ENCODE data around the gene KIF26A. TPM values are rescaled to one million over a fixed set of nuclear protein-coding genes. Genes with fewer than 3 reads are reported as not detected.

The KIF26A gene
- total RNA-seq, 2 experiments from 2014 or later: 0.89 to 0.94 TPM

DNA sequence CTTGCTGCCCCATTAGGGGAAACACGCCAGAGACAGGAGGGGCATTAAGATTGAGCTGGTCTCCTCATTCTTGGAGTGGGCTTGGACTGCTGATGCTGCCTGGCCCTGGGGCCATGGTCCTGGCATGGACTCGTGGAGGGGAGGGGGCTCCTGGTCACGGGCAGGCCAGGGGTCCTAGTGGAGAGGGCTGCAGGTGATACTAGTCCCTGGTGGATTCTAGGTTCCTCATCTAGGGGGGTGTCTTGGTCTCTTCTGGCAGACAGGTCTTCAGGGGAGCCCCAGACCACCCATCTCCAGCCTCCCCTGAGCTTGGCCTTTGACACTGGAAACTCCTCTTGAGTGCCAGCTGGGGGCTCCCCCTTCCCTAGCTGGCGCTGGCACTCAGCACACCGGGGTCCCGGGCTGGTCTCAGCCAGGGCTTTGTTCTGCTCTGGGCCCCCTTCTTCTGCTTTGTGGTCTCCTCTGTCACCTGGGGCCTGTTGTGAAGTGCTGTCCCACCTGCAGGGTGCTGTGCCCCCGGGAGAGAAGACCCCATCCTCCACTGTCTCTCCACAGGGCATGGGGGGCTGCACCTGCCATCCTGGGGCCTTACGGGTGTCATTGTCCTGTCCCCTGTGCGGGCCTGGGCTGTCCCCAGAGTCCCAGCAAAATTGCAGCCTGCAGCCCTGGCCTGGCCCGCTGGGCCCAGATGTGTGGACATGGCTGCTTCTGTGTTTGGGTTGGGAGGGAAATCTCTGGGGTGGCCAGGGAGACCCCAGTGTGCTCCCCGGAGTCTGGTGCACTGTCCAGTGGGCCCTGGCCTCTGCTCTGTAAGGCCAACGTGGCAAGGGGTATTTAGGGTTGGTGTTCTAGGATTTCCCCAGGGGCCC is 2.3 kb downstream of the KIF26A start:
- Mint-ChIP-seq H3K9me3 (no peaks in the 10 kb centered on the region), H3K4me1 (peaks cover 4% of the 10 kb centered on the region), H3K36me3 (no peaks in the 10 kb centered on the region), H3K4me3 (no peak overlapping the region), H3K27ac (no peak overlapping the region), H3K27me3 (peaks cover 19% of the 10 kb centered on the region)
- no peak for DNase-seq

DNA sequence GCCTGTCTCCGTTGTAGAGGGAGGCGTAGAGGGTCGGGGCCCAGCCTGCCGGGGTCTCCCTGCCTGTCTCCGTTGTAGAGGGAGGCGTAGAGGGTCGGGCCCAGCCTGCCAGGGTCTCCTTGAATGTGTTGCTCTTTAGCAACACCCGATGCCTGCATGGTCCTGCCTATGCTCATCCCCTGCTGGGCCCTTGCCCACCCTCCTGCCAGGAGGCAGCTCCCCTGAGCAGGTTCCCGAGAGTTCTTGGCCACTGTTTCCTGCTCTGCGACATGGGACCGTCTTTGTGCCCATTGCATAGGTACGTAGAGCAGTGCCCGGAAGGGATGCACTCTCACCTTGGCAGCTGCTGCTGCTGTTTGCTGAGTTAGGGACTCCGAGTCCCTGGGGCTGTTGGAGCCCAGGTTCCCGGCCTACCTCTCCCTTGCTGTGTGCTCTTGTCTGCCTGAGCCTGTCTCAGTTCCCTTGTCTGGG is 3.3 kb downstream of the KIF26A start:
- no peaks in the 10 kb centered on the region for H3K36me3 Mint-ChIP-seq
- DNase-seq: no peak
- no peaks in the 10 kb centered on the region for H3K9me3 Mint-ChIP-seq
- no peak overlapping the region for H3K27ac Mint-ChIP-seq
- peaks cover 17% of the 10 kb centered on the region for H3K27me3 Mint-ChIP-seq
- H3K4me3 Mint-ChIP-seq: no peak overlapping the region
- peaks cover 4% of the 10 kb centered on the region for H3K4me1 Mint-ChIP-seq

DNA sequence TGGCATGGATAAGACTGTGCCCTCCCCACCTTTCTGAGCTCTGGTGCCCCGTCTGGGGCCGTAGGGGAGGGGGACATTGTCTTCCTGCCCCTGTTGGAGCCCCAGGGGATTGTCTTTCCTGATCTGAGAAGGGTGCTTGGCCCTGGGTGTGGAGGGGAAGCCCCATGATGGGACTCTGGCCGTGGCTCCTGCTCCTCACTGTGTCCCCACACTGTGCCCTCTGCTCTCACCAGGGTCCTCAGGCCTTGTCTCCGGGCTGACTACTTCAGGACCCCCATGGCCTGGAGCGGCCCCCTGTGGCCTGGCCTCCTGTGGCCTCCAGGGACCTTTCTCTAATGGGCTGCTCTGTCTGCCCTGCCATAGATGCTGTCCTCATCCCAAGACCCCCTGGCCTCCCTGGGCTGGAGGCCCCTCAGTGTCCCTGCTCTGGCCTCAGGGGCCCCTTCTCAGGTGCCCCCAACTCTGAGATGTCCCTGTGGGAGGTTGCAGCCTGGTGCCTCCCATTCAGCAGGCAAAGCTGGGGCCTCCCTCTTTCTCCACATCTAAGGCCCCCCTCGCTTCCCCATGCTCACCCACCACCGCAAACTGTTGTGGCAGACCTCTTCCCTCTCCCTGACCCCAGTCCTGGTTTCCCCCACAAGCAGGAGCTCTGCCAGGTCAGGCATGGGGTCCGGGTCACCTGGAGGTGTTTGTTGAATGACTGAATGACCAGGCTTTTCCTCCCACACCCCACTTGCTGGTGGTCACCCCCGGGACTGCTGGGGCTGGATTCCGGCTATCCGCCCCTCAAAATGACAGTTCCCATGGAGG is 4.0 kb downstream of the KIF26A start:
- Mint-ChIP-seq H3K4me1 (no peaks in the 10 kb centered on the region), H3K27ac (no peak overlapping the region), H3K4me3 (no peak overlapping the region), H3K36me3 (no peaks in the 10 kb centered on the region), H3K9me3 (no peaks in the 10 kb centered on the region), H3K27me3 (peaks cover 10% of the 10 kb centered on the region)
- DNase-seq: no peak

DNA sequence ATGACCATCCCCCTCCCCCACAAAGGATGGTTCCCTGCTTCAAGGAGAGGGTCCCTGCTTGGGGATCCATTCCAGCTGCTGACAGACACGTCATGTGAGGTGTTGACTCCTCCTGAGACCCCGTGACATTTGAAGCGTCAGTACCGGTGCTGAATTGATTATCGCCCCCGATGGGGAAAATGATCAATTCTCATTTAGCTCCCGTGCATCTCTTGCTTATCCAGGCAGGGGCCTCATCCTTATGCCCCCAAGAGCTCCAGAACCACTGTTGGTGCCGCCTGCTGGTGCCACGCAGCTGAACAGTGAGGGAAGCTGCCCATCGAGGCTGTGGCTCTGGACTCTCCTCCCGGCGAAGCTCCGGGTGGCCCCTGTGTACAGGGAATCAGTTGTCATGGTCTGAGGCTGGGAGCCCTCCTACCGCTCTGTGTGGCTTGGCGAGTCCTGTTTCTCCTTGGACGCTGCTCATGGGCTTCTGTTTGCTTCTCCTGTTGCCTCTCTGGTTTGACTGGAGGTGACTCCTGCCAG is 4.6 kb downstream of the KIF26A start:
- Mint-ChIP-seq H3K36me3 (no peaks in the 10 kb centered on the region), H3K4me3 (no peak overlapping the region), H3K4me1 (no peaks in the 10 kb centered on the region), H3K9me3 (no peaks in the 10 kb centered on the region), H3K27ac (no peak overlapping the region), H3K27me3 (peaks cover 9% of the 10 kb centered on the region)
- DNase-seq: no peak

DNA sequence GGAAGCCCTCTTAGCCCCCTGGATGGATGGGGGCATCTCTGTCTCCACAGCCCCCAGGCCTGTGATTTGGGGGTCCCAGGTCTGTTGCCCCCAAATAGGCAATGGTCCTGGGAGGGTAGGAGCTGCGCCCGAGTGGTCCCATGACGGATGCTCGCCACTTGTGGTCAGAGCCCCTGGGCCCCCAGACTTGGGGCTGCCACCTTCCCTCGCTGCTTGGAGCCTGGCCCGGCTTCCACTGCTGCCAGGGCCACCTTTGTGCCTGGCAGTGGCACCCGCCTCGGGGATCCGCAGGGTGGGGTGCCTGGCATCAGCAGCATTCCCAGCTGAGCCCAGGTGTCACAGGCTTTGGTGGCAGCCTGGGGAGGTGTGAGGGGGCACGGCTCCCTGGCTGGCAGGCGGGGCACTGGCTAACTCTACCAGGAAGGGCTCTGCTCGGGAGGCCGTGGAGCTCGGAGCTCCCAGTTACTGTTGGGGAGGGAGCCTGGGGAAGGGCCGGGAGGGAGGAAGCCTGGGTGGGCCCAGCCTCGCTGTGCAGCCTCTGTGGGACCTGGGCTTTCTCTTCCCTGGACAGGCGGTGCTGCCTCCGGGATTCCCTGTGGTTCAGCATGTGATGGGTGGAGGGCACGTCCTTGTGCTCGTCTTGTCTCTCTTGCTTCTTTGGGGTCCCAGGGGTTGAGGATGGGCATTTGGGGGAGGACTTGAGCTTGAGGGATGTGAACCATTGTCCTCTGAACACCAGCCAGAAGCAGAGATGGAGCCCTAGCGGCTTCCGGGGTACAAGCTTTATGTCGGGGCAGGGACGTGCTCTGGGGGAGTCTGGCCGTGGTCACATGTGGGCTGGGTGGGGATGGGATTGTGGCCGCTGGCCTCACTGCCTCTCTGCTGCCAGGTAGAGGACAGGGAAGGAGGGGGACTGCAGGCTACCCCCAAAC is 5.4 kb downstream of the KIF26A start:
- H3K36me3 Mint-ChIP-seq: no peaks in the 10 kb centered on the region
- no peaks in the 10 kb centered on the region for H3K9me3 Mint-ChIP-seq
- H3K27ac Mint-ChIP-seq: no peak overlapping the region
- peaks cover 9% of the 10 kb centered on the region for H3K27me3 Mint-ChIP-seq
- no peak for DNase-seq
- no peaks in the 10 kb centered on the region for H3K4me1 Mint-ChIP-seq
- no peak overlapping the region for H3K4me3 Mint-ChIP-seq

DNA sequence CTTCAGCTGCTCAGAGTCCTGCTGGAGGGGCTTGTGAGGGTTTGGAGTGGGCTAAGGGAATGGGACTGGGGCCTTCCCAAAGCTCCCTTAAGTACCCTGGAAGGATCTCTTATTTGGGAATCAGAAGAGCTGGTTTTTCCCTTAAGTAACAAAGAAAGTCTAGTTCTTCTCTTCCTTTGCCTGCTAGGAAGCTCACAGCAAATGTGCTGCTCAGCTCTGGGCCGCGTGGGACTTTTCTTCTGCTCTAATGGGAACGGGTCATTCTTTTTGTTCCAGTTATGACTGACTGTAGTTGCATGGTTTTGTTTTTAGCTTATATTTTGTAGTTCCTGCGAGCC is 6.0 kb downstream of the KIF26A start:
- no peak overlapping the region for H3K4me3 Mint-ChIP-seq
- no peaks in the 10 kb centered on the region for H3K9me3 Mint-ChIP-seq
- peaks cover 6% of the 10 kb centered on the region for H3K27me3 Mint-ChIP-seq
- H3K4me1 Mint-ChIP-seq: no peaks in the 10 kb centered on the region
- H3K27ac Mint-ChIP-seq: no peak overlapping the region
- no peak for DNase-seq
- H3K36me3 Mint-ChIP-seq: no peaks in the 10 kb centered on the region

DNA sequence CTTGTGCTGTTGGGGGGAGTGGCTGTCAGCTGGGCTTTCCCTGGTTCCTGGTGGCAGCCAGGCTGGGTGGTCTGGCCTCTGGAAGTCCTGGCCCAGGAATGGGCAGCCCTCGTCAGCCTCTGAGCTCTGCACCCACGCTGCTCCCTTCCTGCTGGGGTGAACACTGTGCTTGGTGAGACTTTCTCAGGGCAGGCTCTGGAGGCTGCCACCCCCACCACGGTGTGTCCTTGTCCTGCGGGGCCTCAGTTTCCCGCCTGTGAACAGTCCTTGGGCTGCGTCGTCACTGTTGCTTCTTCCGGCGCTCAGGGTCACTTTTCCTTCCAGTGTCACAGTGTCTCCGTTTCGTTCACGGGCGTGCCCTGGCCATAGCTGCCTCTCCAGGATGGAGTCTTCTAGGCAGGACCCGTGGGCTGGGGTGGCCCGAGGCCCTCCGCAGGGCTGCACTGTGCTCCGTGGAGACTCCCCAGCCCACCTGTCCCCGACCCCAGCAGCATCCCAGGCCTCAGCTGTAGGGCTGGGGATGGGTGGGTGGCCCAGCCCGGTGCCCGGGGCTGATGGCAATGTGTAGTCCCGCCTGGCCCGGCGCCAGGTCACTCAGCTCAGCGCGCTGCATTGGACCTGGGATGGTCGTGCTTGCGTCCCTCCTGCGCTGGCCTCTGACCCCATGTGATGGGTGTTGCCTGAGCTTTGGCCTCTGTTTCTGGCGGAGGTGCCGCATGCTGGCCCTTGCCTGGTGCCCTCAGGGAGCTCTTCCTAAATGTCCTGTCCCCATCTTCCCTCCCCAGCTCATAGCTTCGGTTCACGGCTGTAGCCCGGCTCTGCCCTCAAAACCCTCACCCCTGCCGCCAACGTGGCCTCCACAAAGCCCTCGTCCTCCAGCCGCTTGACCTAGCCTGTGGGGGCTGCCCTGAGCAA is 6.8 kb downstream of the KIF26A start:
- Mint-ChIP-seq H3K27ac (no peak overlapping the region), H3K4me3 (no peak overlapping the region), H3K9me3 (no peaks in the 10 kb centered on the region), H3K27me3 (peaks cover under 1% of the 10 kb centered on the region), H3K36me3 (no peaks in the 10 kb centered on the region), H3K4me1 (no peaks in the 10 kb centered on the region)
- no peak for DNase-seq

DNA sequence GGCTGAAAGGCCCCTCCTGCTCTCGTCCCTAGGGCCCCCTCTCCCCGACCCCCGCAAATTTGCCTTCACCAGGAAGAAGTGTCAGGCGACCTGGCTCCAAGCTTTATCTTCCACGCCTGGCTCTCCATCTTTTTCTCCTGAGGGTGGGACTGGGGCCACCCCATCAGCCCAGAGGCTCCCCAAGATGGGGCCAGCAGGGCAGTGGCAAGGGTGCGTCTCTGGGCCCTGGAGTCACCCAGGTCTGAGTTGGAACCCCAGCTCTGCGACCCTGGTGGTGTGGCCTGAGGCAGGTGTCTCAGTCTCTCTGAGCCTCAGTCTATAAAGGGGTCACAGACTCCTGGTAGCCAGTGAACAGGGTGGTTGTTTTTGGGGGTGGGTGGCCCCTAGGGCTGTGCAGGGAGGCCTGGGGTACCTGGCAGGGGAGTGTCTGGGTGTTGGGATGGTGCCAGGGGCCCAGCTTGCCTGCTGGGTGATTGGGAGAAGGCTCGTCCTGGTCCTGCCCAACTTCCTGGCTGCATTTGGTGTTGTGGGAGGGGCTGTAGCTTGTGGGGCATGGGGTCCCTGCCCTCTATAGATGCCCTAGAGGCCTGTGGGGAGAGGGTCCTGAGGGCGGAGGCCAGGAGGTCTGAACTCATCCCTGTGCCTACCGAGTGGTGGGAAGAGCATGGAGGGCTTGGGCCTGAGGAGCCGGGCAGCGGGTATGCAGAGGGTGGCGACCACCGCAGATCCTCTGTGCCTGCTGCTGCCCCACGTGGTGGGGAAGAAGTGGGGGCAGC is 7.6 kb downstream of the KIF26A start:
- Mint-ChIP-seq H3K36me3 (no peaks in the 10 kb centered on the region), H3K27ac (no peak overlapping the region), H3K9me3 (no peaks in the 10 kb centered on the region), H3K4me1 (peaks cover 1% of the 10 kb centered on the region), H3K4me3 (no peak overlapping the region), H3K27me3 (peaks cover 4% of the 10 kb centered on the region)
- no peak for DNase-seq

DNA sequence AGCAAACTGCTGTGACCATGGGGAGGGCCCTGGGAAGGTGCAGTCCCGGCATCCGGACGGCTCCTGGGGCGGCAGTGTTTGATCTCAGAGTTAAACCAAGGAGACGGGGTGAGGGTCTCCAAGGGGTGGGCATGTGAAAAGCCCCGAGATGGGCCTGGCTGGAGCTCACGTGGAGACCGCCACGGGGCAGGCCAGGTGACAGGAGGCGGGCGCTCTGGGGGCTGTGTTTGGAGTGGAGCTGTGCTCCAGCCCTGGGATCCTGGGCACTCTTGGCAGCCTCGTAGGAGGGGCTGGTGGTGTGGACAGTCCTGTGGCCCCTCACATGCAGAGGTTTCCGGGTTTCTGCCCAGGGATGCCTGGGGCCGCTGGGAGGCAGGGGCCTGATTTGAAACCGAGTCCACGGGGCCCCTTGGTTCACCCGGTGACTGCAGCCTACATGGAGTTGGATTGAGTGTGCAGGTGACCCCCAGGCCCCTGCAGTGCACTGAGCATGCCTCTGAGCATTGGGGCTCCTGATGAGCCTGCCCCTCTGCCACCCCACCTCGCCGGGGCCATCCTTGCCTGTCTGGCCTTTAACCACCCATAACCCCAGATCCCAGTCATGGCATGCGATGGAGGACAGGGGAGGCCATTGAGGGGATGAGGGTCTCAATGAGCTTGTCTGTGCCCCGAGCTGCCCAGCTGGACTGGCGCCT is 8.4 kb downstream of the KIF26A start:
- H3K27me3 Mint-ChIP-seq: peaks cover 4% of the 10 kb centered on the region

DNA sequence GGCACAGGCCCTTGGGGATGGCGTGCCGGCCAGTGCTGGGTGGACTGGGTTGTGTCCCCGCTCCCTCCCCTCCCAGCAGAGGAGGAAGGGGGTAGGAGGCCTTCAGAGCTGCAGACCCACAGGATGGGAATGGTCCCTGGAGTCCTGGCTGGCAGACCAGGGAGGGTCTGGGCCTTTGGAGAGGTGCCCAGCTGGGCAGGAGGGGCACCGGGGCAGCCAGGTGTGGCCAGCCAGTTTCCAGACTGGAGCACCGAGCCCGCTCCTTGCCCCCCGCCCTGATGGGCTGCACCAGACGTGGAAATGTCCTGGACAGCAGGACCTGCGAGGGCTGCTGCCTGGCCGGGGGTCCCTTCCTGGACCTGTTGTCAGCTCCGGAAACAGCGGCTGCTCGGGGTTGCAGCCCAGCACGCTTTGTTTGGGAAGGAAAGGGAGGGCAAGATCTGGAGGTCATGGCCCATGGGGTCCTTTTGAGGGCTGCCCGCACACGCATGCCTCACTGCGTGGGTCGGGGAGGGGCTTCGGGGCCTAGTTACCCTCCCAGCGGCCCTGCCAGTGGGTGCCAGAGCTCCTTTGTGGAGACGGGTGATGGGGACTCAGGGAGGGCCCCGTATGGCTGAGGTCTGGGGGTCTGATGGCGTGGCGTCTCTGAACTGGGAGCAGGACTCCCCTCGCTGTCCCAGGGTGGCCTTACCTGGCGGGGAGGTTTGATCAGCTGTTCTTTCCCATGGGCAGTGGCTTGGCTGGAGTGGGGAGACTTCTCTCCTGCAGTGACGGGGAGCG is 9.1 kb downstream of the KIF26A start:
- Mint-ChIP-seq H3K27me3 (peaks cover 4% of the 10 kb centered on the region), H3K27ac (no peak overlapping the region), H3K4me1 (peaks cover 1% of the 10 kb centered on the region), H3K4me3 (no peak overlapping the region), H3K36me3 (no peaks in the 10 kb centered on the region), H3K9me3 (no peaks in the 10 kb centered on the region)
- no peak for DNase-seq

More for the DNA sequence above, 8.4 kb downstream of the KIF26A start:
- H3K4me3 Mint-ChIP-seq: no peak overlapping the region
- H3K36me3 Mint-ChIP-seq: no peaks in the 10 kb centered on the region
- H3K4me1 Mint-ChIP-seq: peaks cover 1% of the 10 kb centered on the region
- DNase-seq: no peak
- no peaks in the 10 kb centered on the region for H3K9me3 Mint-ChIP-seq
- no peak overlapping the region for H3K27ac Mint-ChIP-seq

DNA sequence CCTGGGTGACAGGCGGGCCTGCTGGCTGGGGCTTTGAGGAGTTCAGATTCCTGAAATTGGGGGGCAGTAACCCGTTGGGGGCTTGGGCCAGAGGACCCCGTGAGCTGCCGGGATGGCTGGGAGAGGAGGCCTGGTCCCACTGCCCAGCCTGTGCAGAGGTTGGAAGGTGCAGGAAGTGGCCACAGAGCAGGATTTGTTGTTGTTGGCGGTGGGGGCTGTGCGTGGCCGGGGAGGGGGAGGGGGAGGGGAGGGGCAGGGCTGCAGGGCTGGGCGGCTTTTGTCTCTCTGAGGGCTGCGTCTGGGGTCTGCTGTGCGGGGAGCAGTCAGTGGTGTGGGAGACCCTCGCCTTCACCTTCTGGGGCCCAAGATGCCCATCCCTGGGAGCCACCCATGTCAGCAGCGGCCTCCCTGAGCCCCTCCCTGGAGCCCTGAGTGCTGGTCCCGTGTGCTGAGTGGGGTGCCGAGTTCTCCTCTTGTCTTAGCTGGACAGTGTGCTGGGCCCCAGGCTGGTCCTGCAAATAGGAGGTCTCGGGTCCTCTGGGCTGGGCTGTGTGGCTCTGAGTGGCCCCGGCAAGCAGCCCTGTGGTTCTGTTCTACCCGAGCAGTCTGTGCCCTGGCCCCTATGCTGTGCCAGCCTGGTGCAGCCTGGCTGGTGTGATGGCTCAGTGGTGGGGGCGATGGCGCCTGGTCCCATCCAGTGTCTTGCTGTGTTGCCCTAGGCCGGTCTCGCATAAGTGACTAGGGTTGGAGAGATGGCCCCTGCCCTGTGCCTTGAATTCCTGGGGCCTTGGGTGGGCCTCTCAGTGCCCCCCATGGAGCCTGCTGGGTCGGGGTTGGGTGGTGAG is 10.3 kb downstream of the KIF26A start:
- Mint-ChIP-seq H3K4me1 (peaks cover 1% of the 10 kb centered on the region), H3K27me3 (peaks cover 4% of the 10 kb centered on the region), H3K9me3 (no peaks in the 10 kb centered on the region), H3K36me3 (no peaks in the 10 kb centered on the region), H3K4me3 (no peak overlapping the region), H3K27ac (no peak overlapping the region)
- DNase-seq: no peak

DNA sequence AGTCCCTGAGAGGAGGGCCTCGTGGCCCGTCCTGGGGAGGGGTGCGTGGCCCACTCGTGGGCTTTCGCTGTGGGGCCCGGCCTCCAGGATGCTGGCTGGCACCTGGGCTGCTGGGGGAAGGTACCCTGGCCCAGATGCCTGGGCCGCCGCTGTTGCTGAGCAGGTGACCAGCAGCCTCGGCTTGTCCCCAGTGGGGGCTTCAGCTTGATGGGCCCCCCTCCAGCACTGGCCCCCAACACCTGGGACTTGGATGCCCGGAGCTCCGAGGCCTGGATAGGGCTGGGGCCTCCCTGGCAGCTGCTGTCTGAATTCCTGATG is 10.8 kb downstream of the KIF26A start:
- Mint-ChIP-seq H3K4me3 (no peak overlapping the region), H3K9me3 (no peaks in the 10 kb centered on the region), H3K27ac (no peak overlapping the region), H3K4me1 (peaks cover 1% of the 10 kb centered on the region), H3K36me3 (no peaks in the 10 kb centered on the region), H3K27me3 (peaks cover 4% of the 10 kb centered on the region)
- DNase-seq: no peak
